ENCODE measurements around the gene ALPP.
"Not testable (repeated sequence)": the region's sequence is repeated elsewhere in the genome, so short reads cannot be mapped to it uniquely, and the experiment has no call there.

The ALPP gene

DNA sequence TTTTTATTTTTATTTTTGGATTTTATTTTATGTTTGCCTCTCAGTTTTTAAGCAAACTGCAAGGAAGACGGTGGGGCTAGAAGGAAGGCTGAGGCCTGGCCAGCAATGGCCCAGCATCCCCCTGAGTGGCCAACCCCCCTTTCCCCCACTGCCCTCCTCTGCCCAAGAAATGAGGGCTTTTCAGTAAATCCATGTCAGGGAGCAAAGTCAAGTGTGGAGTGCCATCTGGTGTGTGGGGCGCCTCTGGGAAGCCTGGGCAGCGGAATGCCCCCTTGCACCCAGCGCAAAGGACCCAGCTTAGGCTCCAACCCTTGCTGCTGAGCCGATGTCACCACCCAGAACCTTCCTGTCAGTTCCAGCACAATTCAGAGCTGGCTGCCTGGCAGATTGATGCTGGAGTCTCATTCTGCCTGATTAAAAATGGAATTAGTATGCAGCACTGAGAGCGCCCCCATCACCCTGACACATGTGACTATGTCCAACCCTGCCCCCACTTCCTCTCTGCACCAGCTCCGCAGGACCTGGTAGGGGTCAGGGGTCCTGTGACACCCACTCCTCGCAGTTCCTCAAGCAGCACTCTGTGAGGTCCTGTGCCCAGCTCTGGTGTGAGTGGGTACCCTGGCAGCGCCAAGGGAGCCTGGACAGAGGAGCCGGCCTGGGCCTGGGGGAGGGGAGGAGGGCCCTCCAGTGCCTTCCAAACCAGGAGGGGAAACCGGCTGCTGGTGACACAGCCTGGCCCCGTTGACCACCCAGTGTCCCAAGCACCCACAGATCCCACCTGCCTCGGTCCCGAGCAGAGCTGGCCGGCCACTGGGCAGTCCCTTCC is 9.2 kb upstream of the ALPP start:
- TF ChIP-seq, protein P1, sequence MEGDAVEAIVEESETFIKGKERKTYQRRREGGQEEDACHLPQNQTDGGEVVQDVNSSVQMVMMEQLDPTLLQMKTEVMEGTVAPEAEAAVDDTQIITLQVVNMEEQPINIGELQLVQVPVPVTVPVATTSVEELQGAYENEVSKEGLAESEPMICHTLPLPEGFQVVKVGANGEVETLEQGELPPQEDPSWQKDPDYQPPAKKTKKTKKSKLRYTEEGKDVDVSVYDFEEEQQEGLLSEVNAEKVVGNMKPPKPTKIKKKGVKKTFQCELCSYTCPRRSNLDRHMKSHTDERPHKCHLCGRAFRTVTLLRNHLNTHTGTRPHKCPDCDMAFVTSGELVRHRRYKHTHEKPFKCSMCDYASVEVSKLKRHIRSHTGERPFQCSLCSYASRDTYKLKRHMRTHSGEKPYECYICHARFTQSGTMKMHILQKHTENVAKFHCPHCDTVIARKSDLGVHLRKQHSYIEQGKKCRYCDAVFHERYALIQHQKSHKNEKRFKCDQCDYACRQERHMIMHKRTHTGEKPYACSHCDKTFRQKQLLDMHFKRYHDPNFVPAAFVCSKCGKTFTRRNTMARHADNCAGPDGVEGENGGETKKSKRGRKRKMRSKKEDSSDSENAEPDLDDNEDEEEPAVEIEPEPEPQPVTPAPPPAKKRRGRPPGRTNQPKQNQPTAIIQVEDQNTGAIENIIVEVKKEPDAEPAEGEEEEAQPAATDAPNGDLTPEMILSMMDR (conservative IDR thresholded peaks at IDR 0.05; ENCODE audit: low read depth, low read length) = no peak
- no peak overlapping the region for H3K4me3 ChIP-seq (ENCODE audit: low read length)
- no peak for DNase-seq (ENCODE audit: low read depth)

GRCh38 chr2:232370007-232370406 is 8.5 kb upstream of the ALPP start:
- DNase-seq (ENCODE audit: low read depth); H3K4me3 ChIP-seq (ENCODE audit: low read length): not testable (repeated sequence)

- TF ChIP-seq, protein P1 (conservative IDR thresholded peaks at IDR 0.05; ENCODE audit: low read depth, low read length) = no peak
- no peak overlapping the region for H3K4me3 ChIP-seq (ENCODE audit: low read length)
- DNase-seq (ENCODE audit: low read depth) = no peak
Observed at GRCh38 chr2:232372231-232373208, 6.0 kb upstream of the ALPP start.

GRCh38 chr2:232374356-232374755 is 4.2 kb upstream of the ALPP start:
- no peak overlapping the region for H3K4me3 ChIP-seq (ENCODE audit: low read length)
- no peak for DNase-seq (ENCODE audit: low read depth)
- TF ChIP-seq, protein P1 (conservative IDR thresholded peaks at IDR 0.05; ENCODE audit: low read depth, low read length) = no peak

- H3K4me3 ChIP-seq (ENCODE audit: low read length) = no peak overlapping the region
- no peak for DNase-seq (ENCODE audit: low read depth)
- TF ChIP-seq, protein P1 (conservative IDR thresholded peaks at IDR 0.05; ENCODE audit: low read depth, low read length) = no peak
Observed at GRCh38 chr2:232375164-232375563, 3.4 kb upstream of the ALPP start.

- no peak overlapping the region for H3K4me3 ChIP-seq (ENCODE audit: low read length)
- TF ChIP-seq, protein P1 (conservative IDR thresholded peaks at IDR 0.05; ENCODE audit: low read depth, low read length) = no peak
- DNase-seq (ENCODE audit: low read depth) = no peak
Observed at GRCh38 chr2:232376260-232376659, 2.3 kb upstream of the ALPP start.

DNA sequence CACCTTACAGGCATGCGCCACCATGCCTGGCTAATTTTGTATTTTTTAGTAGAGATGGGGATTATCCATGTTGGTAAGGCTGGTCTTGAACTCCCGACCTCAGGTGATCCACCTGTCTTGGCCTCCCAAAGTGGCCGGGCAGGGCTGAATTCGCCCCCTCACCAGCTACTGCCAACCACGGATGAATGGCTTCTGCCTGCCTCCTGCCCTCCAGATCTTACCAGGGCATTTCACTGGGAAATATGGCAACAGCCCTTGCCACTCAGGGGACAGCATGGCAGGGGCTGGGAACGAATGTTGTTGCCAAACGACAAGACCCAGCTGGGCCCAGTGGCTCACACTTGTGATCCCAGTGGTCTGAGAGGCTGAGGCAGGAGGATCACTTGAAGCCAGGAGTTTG is 1.8 kb upstream of the ALPP start:
- no peak for DNase-seq (ENCODE audit: low read depth)
- TF ChIP-seq, protein P1 (conservative IDR thresholded peaks at IDR 0.05; ENCODE audit: low read depth, low read length) = no peak
- H3K4me3 ChIP-seq (ENCODE audit: low read length) = no peak overlapping the region

Data from retinal pigment epithelial cell (primary cell).